ENCODE results near the gene RAD21L1. TPM values are rescaled to one million over a fixed set of nuclear protein-coding genes. Genes with fewer than 3 reads are reported as not detected.

RAD21L1 gene
- total and polyA plus RNA-seq, 2 of the 8 experiments (the other 6 are each of a cell fraction or from before 2014, with no cell fraction given): 0.06 to 0.26 TPM

DNA sequence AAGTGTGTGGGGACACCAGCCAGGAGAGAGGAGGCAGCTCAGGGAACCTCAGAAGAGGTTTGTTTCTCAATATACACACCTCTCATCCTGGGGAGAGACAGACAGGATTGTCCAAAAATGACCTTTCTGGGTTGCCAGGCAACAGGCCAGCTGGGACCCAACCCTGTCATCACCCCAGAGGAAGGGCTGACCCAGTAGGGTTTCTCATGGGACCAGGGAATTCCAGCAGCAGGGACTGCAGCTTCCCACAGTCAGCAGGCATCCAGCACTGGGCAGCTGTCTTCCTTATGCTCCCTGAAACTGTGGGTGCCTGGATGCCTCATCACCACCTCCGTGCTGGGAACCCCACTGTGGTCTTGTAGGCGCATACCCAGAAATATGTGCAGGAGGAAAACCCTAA lies 21.3 kb upstream of the RAD21L1 start:
- Histone ChIP-seq H4K91ac (replicated peaks; ENCODE audit: insufficient read length, low read length) (no peak overlapping the region), H4K8ac (ENCODE audit: extremely low read depth, insufficient read depth, low read length) (no peak overlapping the region), H3K27me3 (replicated peaks in 1 of 4; ENCODE audit: control insufficient read depth in 3 of 4, extremely low read depth in 1 of 4, insufficient read depth in 3 of 4, low read length in 3 of 4) (no peaks in the 10 kb centered on the region; a peak in 1 of 7 replicates), H2BK12ac (ENCODE audit: low read depth, low read length) (0 out of 2 replicates have a peak overlapping the region, but pooled peaks have one; percentile 27), H2BK20ac (ENCODE audit: low read length) (no peak overlapping the region), H2BK5ac (ENCODE audit: low read depth, low read length) (no peak overlapping the region), H2BK15ac (ENCODE audit: low read length) (no peak overlapping the region), H3K79me2 (ENCODE audit: control insufficient read depth in 1 of 2, insufficient read depth in 2 of 2, low read length in 2 of 2) (no peaks in the 10 kb centered on the region), H3K79me1 (ENCODE audit: low read depth, low read length) (no peaks in the 10 kb centered on the region), H3K4ac (replicated peaks; ENCODE audit: insufficient read length, low read depth, low read length) (no peak overlapping the region), H3K23ac (ENCODE audit: insufficient read length) (no peak overlapping the region), H3K4me1 (replicated peaks in 1 of 4; ENCODE audit: control insufficient read depth in 3 of 4, insufficient read depth in 4 of 4, low read length in 3 of 4) (no peaks in the 10 kb centered on the region), H3K9ac (replicated peaks in 1 of 4; ENCODE audit: extremely low read depth in 1 of 4, low read depth in 3 of 4, low read length in 3 of 4) (no peak overlapping the region), H2BK120ac (replicated peaks; ENCODE audit: low read depth, low read length) (no peak overlapping the region), H3K18ac (ENCODE audit: extremely low read depth, low read length) (no peak overlapping the region), H3K36me3 (ENCODE audit: control insufficient read depth in 2 of 4, insufficient read depth in 4 of 4, low read length in 3 of 4) (no peaks in the 10 kb centered on the region), H3K4me2 (ENCODE audit: insufficient read depth in 1 of 2, low read depth in 2 of 2, low read length in 2 of 2) (no peak overlapping the region), H3K4me3 (ENCODE audit: extremely low read depth in 1 of 4, insufficient read depth in 2 of 4, low read depth in 3 of 4, low read length in 4 of 4) (no peak overlapping the region), H2AK5ac (ENCODE audit: low read depth, low read length) (no peak overlapping the region), H3K27ac (ENCODE audit: low read depth, low read length) (no peak overlapping the region), H3K56ac (replicated peaks; ENCODE audit: insufficient read length, low read depth, low read length) (no peak overlapping the region), H4K5ac (ENCODE audit: insufficient read length, low read depth, low read length) (no peak overlapping the region), H2AFZ (ENCODE audit: low read length) (no peak overlapping the region), H3K9me3 (ENCODE audit: insufficient read depth in 2 of 2, low read depth in 1 of 2, low read length in 1 of 2) (no peaks in the 10 kb centered on the region), H3K14ac (ENCODE audit: insufficient read length) (no peak overlapping the region), H4K20me1 (replicated peaks in 1 of 2; ENCODE audit: control insufficient read depth in 1 of 2, insufficient read depth in 2 of 2, low read length in 2 of 2) (no peaks in the 10 kb centered on the region), H3K23me2 (ENCODE audit: low read depth, low read length) (no peaks in the 10 kb centered on the region)
- DNase-seq (ENCODE audit: low read depth in 1 of 2, low spot score in 2 of 2) (peak in 1 of 2 experiments; percentile 35), FAIRE-seq (no peak)
- 100% methylated on average over 2 of the region's 2 CpGs; no CpG with 5 or more reads in 1 of the 2 experiments for WGBS, 2 experiments (ENCODE audit: extremely low coverage in 1 of 2, insufficient coverage in 1 of 2, insufficient read length in 1 of 2, insufficient replicate concordance in 2 of 2, low coverage in 1 of 2, low lambda C conversion rate in 2 of 2, missing lambda C conversion rate in 1 of 2)
- ChIA-PET CTCF (ENCODE audit: partially characterized antibody) (interaction anchor here (1.2 to 11.9 kb wide), 3 partner anchors 8 to 26 kb away, joined by 4 to 101 read pairs (median 4); no protein-coding TSS in a partner anchor), POLR2A (ENCODE audit: partially characterized antibody) (no interaction called here)
- TF ChIP-seq EGR1 (IDR thresholded peaks at IDR 0.05; ENCODE audit: borderline replicate concordance, low read depth, low read length) (no peak), KDM1A (IDR thresholded peaks at IDR 0.05; ENCODE audit: borderline replicate concordance, low read length) (no peak), POLR2AphosphoS5 (IDR thresholded peaks at IDR 0.05; ENCODE audit: low read depth, low read length) (no peak), NANOG (IDR thresholded peaks at IDR 0.05; ENCODE audit: insufficient read depth, low read depth, low read length, poor library complexity, severe bottlenecking) (no peak), SIX5 (IDR thresholded peaks at IDR 0.05; ENCODE audit: low read depth, low read length) (no peak)

Measured in H1 (cell line).